ENCODE data around the gene EIF2B2.

- no peak for TF ChIP-seq CTCF (conservative IDR thresholded peaks at IDR 0.05; ENCODE audit: low read depth, low read length)
- TF ChIP-seq EZH2 (IDR thresholded peaks at IDR 0.05; ENCODE audit: low read length, unreplicated experiment): no peak
These were observed 29.6 kb upstream of the EIF2B2 start for GRCh38 chr14:74973003-74973653.
